Erythroblast (primary cell): Measurements from ENCODE around the gene ADCY7.

Experiments used
- GATA1 ChIP-seq: IDR thresholded peaks from 2 replicates; pipeline ENCODE4 v1.6.1; 2011; ENCODE audit warnings: low read depth, mild to moderate bottlenecking, control low read depth, low read length, moderate library complexity
- POLR2A ChIP-seq: IDR thresholded peaks from 2 replicates; pipeline ENCODE4 v1.6.1; 2011; ENCODE audit warnings: mild to moderate bottlenecking, low read length

GRCh38 chr16:50256604-50257003, 9.7 kb upstream of the ADCY7 start:
- TF ChIP-seq POLR2A (no peak), GATA1 (no peak)
